Neural progenitor cell (in vitro differentiated cells): Measurements from ENCODE around the gene CTTNBP2NL. TPM values are rescaled to one million over a fixed set of nuclear protein-coding genes. Genes with fewer than 3 reads are reported as not detected.

Source experiments
- DNase-seq: peaks from one replicate; pipeline ENCODE4 v3.0.0-alpha.2; 2016; ENCODE audit warnings: low spot score
- H2AFZ ChIP-seq: fragments of 200-600 bp; sonication (generic); replicated peaks from 2 replicates; pipeline ENCODE4 v1.6.1; 2016; ENCODE audit warnings: antibody characterized with exemption
- H3F3A ChIP-seq: fragments of 200-600 bp; sonication (generic); 2 replicates; pipeline ENCODE4 v1.6.1; 2016; ENCODE audit warnings: antibody characterized with exemption, low read depth
- H3K27ac ChIP-seq: fragments of 200-600 bp; sonication (generic); 2 replicates; pipeline ENCODE4 v1.5.1; 2016; ENCODE audit warnings: mild to moderate bottlenecking
- H3K27me3 ChIP-seq: fragments of 200-600 bp; sonication (generic); 2 replicates; pipeline ENCODE4 v1.6.1; 2016; ENCODE audit warnings: mild to moderate bottlenecking, moderate library complexity
- H3K36me3 ChIP-seq: fragments of 200-600 bp; sonication (generic); 2 replicates; pipeline ENCODE4 v1.5.1; 2016
- H3K4me1 ChIP-seq: fragments of 200-600 bp; sonication (generic); 2 replicates; pipeline ENCODE4 v1.6.1; 2016; ENCODE audit warnings: mixed run types
- H3K4me2 ChIP-seq: fragments of 200-600 bp; sonication (generic); 2 replicates; pipeline ENCODE4 v1.6.1; 2016
- H3K4me3 ChIP-seq: fragments of 200-600 bp; sonication (generic); 2 replicates; pipeline ENCODE4 v1.5.1; 2016
- H3K79me2 ChIP-seq: fragments of 200-600 bp; sonication (generic); 2 replicates; pipeline ENCODE4 v1.6.1; 2016; ENCODE audit warnings: low read depth
- H3K9ac ChIP-seq: fragments of 200-600 bp; sonication (generic); 2 replicates; pipeline ENCODE4 v1.6.1; 2016
- H3K9me3 ChIP-seq: fragments of 200-600 bp; sonication (generic); 2 replicates; pipeline ENCODE4 v1.5.1; 2016; ENCODE audit warnings: low read depth
- H4K20me1 ChIP-seq: fragments of 200-600 bp; sonication (generic); 2 replicates; pipeline ENCODE4 v1.6.1; 2016; ENCODE audit warnings: low read depth
- H3K27ac Mint-ChIP-seq: 3 replicates; pipeline ENCODE4 v1.8.0; 2021; ENCODE audit warnings: mixed read lengths
- H3K27me3 Mint-ChIP-seq: 2 replicates; pipeline ENCODE4 v1.8.0; 2022; ENCODE audit warnings: low read depth, mild to moderate bottlenecking, inconsistent platforms, moderate library complexity, mixed read lengths; ENCODE audit not compliant: insufficient read depth
- H3K36me3 Mint-ChIP-seq: 3 replicates; pipeline ENCODE4 v1.8.0; 2021; ENCODE audit warnings: mixed read lengths
- H3K4me1 Mint-ChIP-seq: 3 replicates; pipeline ENCODE4 v1.8.0; 2021; ENCODE audit warnings: mixed read lengths
- H3K4me3 Mint-ChIP-seq: 3 replicates; pipeline ENCODE4 v1.8.0; 2021; ENCODE audit warnings: mild to moderate bottlenecking, moderate library complexity, mixed read lengths
- H3K9me3 Mint-ChIP-seq: 3 replicates; pipeline ENCODE4 v1.8.0; 2020; ENCODE audit warnings: mixed read lengths
- EZH2 ChIP-seq: fragments of 200-600 bp; sonication (generic); IDR thresholded peaks from 2 replicates; pipeline ENCODE4 v1.6.1; 2017; ENCODE audit warnings: antibody characterized with exemption, mild to moderate bottlenecking, moderate library complexity
- EZH2phosphoT487 ChIP-seq: fragments of 200-600 bp; sonication (generic); IDR thresholded peaks from 2 replicates; pipeline ENCODE4 v1.6.1; 2017; ENCODE audit warnings: antibody characterized with exemption
- total RNA-seq: library from RNA; depleted of rRNA; stranded (reverse); fragments of >200 nt; gene quantifications from 2 replicates; pipeline ENCODE4 v1.2.3, GENCODE V29; 2015; ENCODE audit warnings: low replicate concordance
- TF ChIP-seq, protein P1 (sequence below): fragments of 200-600 bp; sonication (generic); IDR thresholded peaks from 2 replicates; pipeline ENCODE4 v1.5.1; 2017; ENCODE audit warnings: antibody characterized with exemption, mild to moderate bottlenecking

Gene CTTNBP2NL
- total RNA-seq, 1 donor from 2014 or later = 27.2 TPM

DNA sequence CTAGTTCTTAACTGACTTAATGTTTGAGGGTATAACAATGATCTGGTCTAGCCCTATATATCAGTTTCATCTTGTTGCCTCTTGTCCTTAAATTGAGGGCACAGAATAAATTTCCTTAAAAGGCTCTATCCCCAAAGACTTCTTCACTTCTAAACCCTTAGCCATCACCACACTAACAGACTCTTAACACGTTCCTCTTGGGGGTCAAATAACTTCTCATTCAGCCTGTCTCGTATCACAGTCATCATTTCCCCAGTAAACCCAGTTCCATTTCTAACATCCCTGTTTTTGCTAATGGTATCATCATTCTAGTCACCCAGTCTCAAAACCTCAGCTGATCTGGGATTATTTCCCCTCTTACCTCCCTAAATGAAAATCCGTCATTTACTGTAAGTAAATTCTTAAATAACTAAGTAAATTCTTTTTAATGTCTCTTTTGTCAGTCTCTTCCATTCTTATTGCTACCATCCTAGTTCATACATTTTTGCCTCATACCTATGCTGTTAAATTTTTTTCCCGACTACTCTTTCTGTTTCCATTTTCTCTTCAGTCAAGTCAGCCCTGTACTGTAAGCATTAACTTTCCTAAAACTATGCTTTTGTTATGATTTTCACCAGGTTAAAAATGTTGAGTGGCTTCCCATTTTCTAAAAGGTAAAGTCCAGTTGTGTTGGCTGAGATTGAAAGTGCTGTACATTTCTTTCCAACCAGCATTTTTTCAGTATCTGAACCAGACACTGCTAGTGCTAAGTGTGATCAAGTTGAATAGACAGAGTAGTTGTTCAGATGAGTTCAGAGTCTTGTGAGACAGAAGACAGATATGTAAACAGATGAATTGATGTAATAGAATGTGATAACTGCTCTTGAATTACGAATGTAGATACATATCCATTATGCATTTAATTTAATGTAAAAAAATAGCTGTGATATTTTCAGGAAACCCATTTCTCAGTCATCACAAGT lies 6.9 kb downstream of the CTTNBP2NL start:
- Mint-ChIP-seq H3K36me3 (peaks cover 15% of the 10 kb centered on the region), H3K27ac (no peak overlapping the region), H3K4me1 (peaks cover 38% of the 10 kb centered on the region), H3K27me3 (no peaks in the 10 kb centered on the region), H3K4me3 (no peak overlapping the region), H3K9me3 (no peaks in the 10 kb centered on the region)
- H3K4me1 ChIP-seq = peaks cover 25% of the 10 kb centered on the region
- TF ChIP-seq EZH2phosphoT487 (no peak), EZH2 (no peak)
- H3K4me3 ChIP-seq = no peak overlapping the region
- no peak overlapping the region for H2AFZ ChIP-seq
- H3K27me3 ChIP-seq = no peaks in the 10 kb centered on the region
- H4K20me1 ChIP-seq = peaks cover 96% of the 10 kb centered on the region
- no peaks in the 10 kb centered on the region for H3K9me3 ChIP-seq
- peak overlapping the region; percentile 18 for H3K4me2 ChIP-seq
- no peak overlapping the region for H3K27ac ChIP-seq
- DNase-seq = no peak
- peaks cover 100% of the 10 kb centered on the region for H3K79me2 ChIP-seq
- peaks cover 4% of the 10 kb centered on the region for H3F3A ChIP-seq
- H3K36me3 ChIP-seq = no peaks in the 10 kb centered on the region
- H3K9ac ChIP-seq = no peak overlapping the region

DNA sequence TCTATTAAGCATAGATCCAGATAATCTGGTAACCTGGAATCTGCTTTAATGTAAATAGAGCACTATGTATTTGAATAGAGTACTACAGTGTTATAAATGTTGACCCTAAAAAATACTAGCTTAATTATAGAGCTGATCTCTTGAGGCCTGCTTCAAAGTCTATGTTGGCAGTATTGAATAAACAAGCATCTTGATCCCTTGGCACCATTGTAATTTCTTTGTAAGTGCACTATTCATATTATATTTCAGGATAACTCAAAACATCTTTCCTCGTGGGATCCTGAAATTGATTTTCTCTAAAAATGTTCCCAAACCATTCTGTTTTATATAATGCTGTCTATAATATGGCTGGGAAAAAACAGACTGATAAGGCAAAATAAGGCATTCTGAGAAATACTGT lies 10.8 kb downstream of the CTTNBP2NL start:
- H3K27me3 Mint-ChIP-seq = no peaks in the 10 kb centered on the region
- Histone ChIP-seq H3K27ac (no peak overlapping the region), H2AFZ (no peak overlapping the region), H3K4me2 (no peak overlapping the region), H3F3A (peaks cover 4% of the 10 kb centered on the region), H3K4me1 (peaks cover 15% of the 10 kb centered on the region), H3K9ac (no peak overlapping the region), H4K20me1 (peaks cover 98% of the 10 kb centered on the region), H3K36me3 (no peaks in the 10 kb centered on the region), H3K9me3 (no peaks in the 10 kb centered on the region), H3K4me3 (no peak overlapping the region), H3K79me2 (peaks cover 100% of the 10 kb centered on the region), H3K27me3 (no peaks in the 10 kb centered on the region)
- H3K27ac Mint-ChIP-seq = no peak overlapping the region
- no peak for DNase-seq
- TF ChIP-seq EZH2 = no peak
- TF ChIP-seq, protein P1, sequence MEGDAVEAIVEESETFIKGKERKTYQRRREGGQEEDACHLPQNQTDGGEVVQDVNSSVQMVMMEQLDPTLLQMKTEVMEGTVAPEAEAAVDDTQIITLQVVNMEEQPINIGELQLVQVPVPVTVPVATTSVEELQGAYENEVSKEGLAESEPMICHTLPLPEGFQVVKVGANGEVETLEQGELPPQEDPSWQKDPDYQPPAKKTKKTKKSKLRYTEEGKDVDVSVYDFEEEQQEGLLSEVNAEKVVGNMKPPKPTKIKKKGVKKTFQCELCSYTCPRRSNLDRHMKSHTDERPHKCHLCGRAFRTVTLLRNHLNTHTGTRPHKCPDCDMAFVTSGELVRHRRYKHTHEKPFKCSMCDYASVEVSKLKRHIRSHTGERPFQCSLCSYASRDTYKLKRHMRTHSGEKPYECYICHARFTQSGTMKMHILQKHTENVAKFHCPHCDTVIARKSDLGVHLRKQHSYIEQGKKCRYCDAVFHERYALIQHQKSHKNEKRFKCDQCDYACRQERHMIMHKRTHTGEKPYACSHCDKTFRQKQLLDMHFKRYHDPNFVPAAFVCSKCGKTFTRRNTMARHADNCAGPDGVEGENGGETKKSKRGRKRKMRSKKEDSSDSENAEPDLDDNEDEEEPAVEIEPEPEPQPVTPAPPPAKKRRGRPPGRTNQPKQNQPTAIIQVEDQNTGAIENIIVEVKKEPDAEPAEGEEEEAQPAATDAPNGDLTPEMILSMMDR = no peak
- TF ChIP-seq EZH2phosphoT487 = no peak
- H3K4me1 Mint-ChIP-seq = peaks cover 19% of the 10 kb centered on the region
- no peaks in the 10 kb centered on the region for H3K9me3 Mint-ChIP-seq
- peaks cover 12% of the 10 kb centered on the region for H3K36me3 Mint-ChIP-seq
- H3K4me3 Mint-ChIP-seq = no peak overlapping the region

DNA sequence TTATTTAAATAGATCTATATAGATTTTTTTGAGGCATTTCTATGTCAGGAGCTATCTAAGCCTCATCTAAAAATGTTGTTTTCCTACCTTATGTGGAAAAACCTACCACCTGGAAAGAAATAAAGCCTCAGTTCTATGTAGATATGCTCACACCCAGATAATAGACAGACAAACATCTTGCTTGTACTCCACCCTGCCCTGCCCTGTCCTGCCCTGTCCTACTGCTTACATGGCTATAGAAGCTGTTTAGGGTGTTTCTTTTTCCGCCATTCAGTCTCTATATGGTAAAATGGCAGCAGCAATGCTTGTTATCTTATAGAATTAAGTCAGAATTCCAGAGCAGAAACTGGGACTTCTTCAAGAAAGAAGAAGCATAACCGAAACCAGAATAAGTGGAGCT lies 13.4 kb downstream of the CTTNBP2NL start:
- H3K27me3 ChIP-seq = no peaks in the 10 kb centered on the region
- Mint-ChIP-seq H3K27ac (no peak overlapping the region), H3K27me3 (no peaks in the 10 kb centered on the region), H3K4me3 (no peak overlapping the region), H3K36me3 (peaks cover 11% of the 10 kb centered on the region), H3K9me3 (no peaks in the 10 kb centered on the region), H3K4me1 (peaks cover 2% of the 10 kb centered on the region)
- peaks cover 79% of the 10 kb centered on the region for H4K20me1 ChIP-seq
- H3F3A ChIP-seq = no peaks in the 10 kb centered on the region
- H2AFZ ChIP-seq = no peak overlapping the region
- peaks cover 84% of the 10 kb centered on the region for H3K79me2 ChIP-seq
- H3K9ac ChIP-seq = no peak overlapping the region
- no peak for DNase-seq
- H3K9me3 ChIP-seq = no peaks in the 10 kb centered on the region
- no peaks in the 10 kb centered on the region for H3K4me1 ChIP-seq
- no peak for TF ChIP-seq EZH2
- TF ChIP-seq, protein P1 = no peak
- no peak for TF ChIP-seq EZH2phosphoT487
- H3K4me3 ChIP-seq = no peak overlapping the region
- no peaks in the 10 kb centered on the region for H3K36me3 ChIP-seq
- no peak overlapping the region for H3K27ac ChIP-seq
- no peak overlapping the region for H3K4me2 ChIP-seq

DNA sequence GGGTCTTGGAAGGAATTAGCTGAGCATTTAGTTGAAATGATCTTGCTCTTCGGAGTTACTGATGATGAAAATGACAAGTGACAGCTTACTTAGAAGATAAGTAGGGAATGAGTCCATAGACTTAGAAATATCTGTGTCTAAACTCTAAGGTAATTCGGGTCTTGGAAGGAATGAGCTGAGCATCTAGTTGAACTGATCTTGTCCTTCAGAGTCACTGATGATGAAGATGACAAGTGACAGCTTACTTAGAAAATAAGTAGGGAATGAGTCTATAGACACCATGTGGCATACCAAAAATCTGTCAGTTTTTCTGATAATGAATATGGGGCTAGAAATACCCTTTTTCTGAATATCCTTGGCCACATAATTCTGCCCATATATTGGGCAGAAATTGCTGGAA lies 14.7 kb downstream of the CTTNBP2NL start:
- H2AFZ ChIP-seq = no peak overlapping the region
- Mint-ChIP-seq H3K27ac (no peak overlapping the region), H3K9me3 (no peaks in the 10 kb centered on the region), H3K36me3 (peaks cover 11% of the 10 kb centered on the region), H3K27me3 (no peaks in the 10 kb centered on the region), H3K4me3 (no peak overlapping the region), H3K4me1 (no peaks in the 10 kb centered on the region)
- H3K36me3 ChIP-seq = peaks cover 1% of the 10 kb centered on the region
- H3K4me2 ChIP-seq = no peak overlapping the region
- H4K20me1 ChIP-seq = peaks cover 66% of the 10 kb centered on the region
- H3K9me3 ChIP-seq = no peaks in the 10 kb centered on the region
- H3K4me1 ChIP-seq = no peaks in the 10 kb centered on the region
- H3K4me3 ChIP-seq = no peak overlapping the region
- H3K79me2 ChIP-seq = peaks cover 72% of the 10 kb centered on the region
- H3K27me3 ChIP-seq = no peaks in the 10 kb centered on the region
- H3K9ac ChIP-seq = no peak overlapping the region
- no peak for DNase-seq
- H3K27ac ChIP-seq = no peak overlapping the region
- H3F3A ChIP-seq = no peaks in the 10 kb centered on the region
- no peak for TF ChIP-seq EZH2
- TF ChIP-seq, protein P1 = no peak
- TF ChIP-seq EZH2phosphoT487 = no peak
